HUES48 (cell line): ENCODE data around the gene USP8.
"Not testable (repeated sequence)": the region's sequence is repeated elsewhere in the genome, so short reads cannot be mapped to it uniquely, and the experiment has no call there.

Experiments used
- H3K27ac ChIP-seq: one replicate; pipeline ENCODE4 v1.7.0; 2013; ENCODE audit warnings: low read depth, low read length, inconsistent platforms
- H3K27me3 ChIP-seq: 2 replicates; pipeline ENCODE4 v1.6.1; 2013; ENCODE audit warnings: mild to moderate bottlenecking, low read length; ENCODE audit not compliant: control insufficient read depth, insufficient read depth
- H3K36me3 ChIP-seq: 2 replicates; pipeline ENCODE4 v1.6.1; 2013; ENCODE audit warnings: low read length; ENCODE audit not compliant: control insufficient read depth, insufficient read depth
- H3K4me1 ChIP-seq: 2 replicates; pipeline ENCODE4 v1.6.1; 2013; ENCODE audit warnings: mild to moderate bottlenecking, low read length; ENCODE audit not compliant: control insufficient read depth, insufficient read depth
- H3K4me3 ChIP-seq: 2 replicates; pipeline ENCODE4 v1.5.1; 2013; ENCODE audit warnings: mild to moderate bottlenecking, low read depth, low read length
- H3K9ac ChIP-seq: 2 replicates; pipeline ENCODE4 v1.6.1; 2013; ENCODE audit warnings: mild to moderate bottlenecking, low read depth, low read length, moderate library complexity
- H3K9me3 ChIP-seq: 2 replicates; pipeline ENCODE4 v1.6.1; 2013; ENCODE audit warnings: low read length; ENCODE audit not compliant: control insufficient read depth, insufficient read depth

Gene USP8

GRCh38 chr15:50414624-50415023 is 9.6 kb upstream of the USP8 start:
- H3K36me3 ChIP-seq = no peaks in the 10 kb centered on the region
- no peaks in the 10 kb centered on the region for H3K27me3 ChIP-seq
- H3K9ac ChIP-seq = no peak overlapping the region
- no peak overlapping the region for H3K4me3 ChIP-seq
- no peaks in the 10 kb centered on the region for H3K9me3 ChIP-seq
- no peaks in the 10 kb centered on the region for H3K4me1 ChIP-seq
- H3K27ac ChIP-seq = no peak overlapping the region

- Histone ChIP-seq H3K27me3 (no peaks in the 10 kb centered on the region), H3K4me3 (no peak overlapping the region), H3K36me3 (no peaks in the 10 kb centered on the region), H3K9me3 (no peaks in the 10 kb centered on the region), H3K9ac (no peak overlapping the region), H3K27ac (no peak overlapping the region), H3K4me1 (no peaks in the 10 kb centered on the region)
These were observed 8.3 kb upstream of the USP8 start for GRCh38 chr15:50415752-50416404.

GRCh38 chr15:50416890-50417289 is 7.3 kb upstream of the USP8 start:
- Histone ChIP-seq H3K27me3 (no peaks in the 10 kb centered on the region), H3K27ac (no peak overlapping the region), H3K4me3 (no peak overlapping the region), H3K36me3 (no peaks in the 10 kb centered on the region), H3K4me1 (no peaks in the 10 kb centered on the region), H3K9me3 (no peaks in the 10 kb centered on the region), H3K9ac (no peak overlapping the region)

- no peak overlapping the region for H3K27ac ChIP-seq
These were observed 6.1 kb upstream of the USP8 start for GRCh38 chr15:50418041-50418583.

GRCh38 chr15:50425219-50425618 is 1.0 kb downstream of the USP8 start:
- Histone ChIP-seq H3K27me3 (no peaks in the 10 kb centered on the region), H3K9ac (peak overlapping the region; percentile 88), H3K9me3 (no peaks in the 10 kb centered on the region), H3K4me3 (peak overlapping the region; percentile 92), H3K36me3 (0 out of 2 replicates have a peak, but pooled peaks cover 4% of the 10 kb centered on the region), H3K4me1 (peaks cover 5% of the 10 kb centered on the region; the same call in 1 of the 2 replicates), H3K27ac (no peak overlapping the region)

More at GRCh38 chr15:50418041-50418583, 6.1 kb upstream of the USP8 start:
- Histone ChIP-seq H3K9me3 (no peaks in the 10 kb centered on the region), H3K4me1 (no peaks in the 10 kb centered on the region), H3K4me3 (no peak overlapping the region), H3K36me3 (no peaks in the 10 kb centered on the region), H3K27me3 (no peaks in the 10 kb centered on the region), H3K9ac (no peak overlapping the region)

GRCh38 chr15:50425678-50426246 is 1.6 kb downstream of the USP8 start:
- H3K27me3 ChIP-seq, H3K4me1 ChIP-seq, H3K36me3 ChIP-seq, H3K27ac ChIP-seq, H3K9me3 ChIP-seq: not testable (repeated sequence)
- Histone ChIP-seq H3K9ac (0 out of 2 replicates have a peak overlapping the region, but pooled peaks have one; percentile 88), H3K4me3 (peak overlapping the region; percentile 92)

- Histone ChIP-seq H3K9ac (no peak overlapping the region), H3K27ac (no peak overlapping the region), H3K36me3 (peaks cover 4% of the 10 kb centered on the region; the same call in 1 of the 2 replicates), H3K9me3 (no peaks in the 10 kb centered on the region), H3K27me3 (no peaks in the 10 kb centered on the region), H3K4me3 (no peak overlapping the region), H3K4me1 (peaks cover 5% of the 10 kb centered on the region; the same call in 1 of the 2 replicates)
These were observed 2.2 kb downstream of the USP8 start for GRCh38 chr15:50426428-50426827.

GRCh38 chr15:50431204-50431603 is 7.0 kb downstream of the USP8 start:
- Histone ChIP-seq H3K27me3 (no peaks in the 10 kb centered on the region), H3K4me3 (no peak overlapping the region), H3K27ac (no peak overlapping the region), H3K4me1 (no peaks in the 10 kb centered on the region), H3K9ac (no peak overlapping the region), H3K9me3 (no peaks in the 10 kb centered on the region), H3K36me3 (peaks cover 13% of the 10 kb centered on the region)

- no peaks in the 10 kb centered on the region for H3K4me1 ChIP-seq
- H3K9ac ChIP-seq = no peak overlapping the region
- H3K9me3 ChIP-seq = no peaks in the 10 kb centered on the region
- no peaks in the 10 kb centered on the region for H3K27me3 ChIP-seq
- peaks cover 9% of the 10 kb centered on the region for H3K36me3 ChIP-seq
- no peak overlapping the region for H3K27ac ChIP-seq
- no peak overlapping the region for H3K4me3 ChIP-seq
These were observed 8.0 kb downstream of the USP8 start for GRCh38 chr15:50432230-50432629.

GRCh38 chr15:50435772-50436171 is 11.6 kb downstream of the USP8 start:
- no peaks in the 10 kb centered on the region for H3K4me1 ChIP-seq
- peaks cover 30% of the 10 kb centered on the region for H3K36me3 ChIP-seq
- H3K4me3 ChIP-seq = no peak overlapping the region
- no peak overlapping the region for H3K27ac ChIP-seq
- H3K9me3 ChIP-seq = no peaks in the 10 kb centered on the region
- no peaks in the 10 kb centered on the region for H3K27me3 ChIP-seq
- no peak overlapping the region for H3K9ac ChIP-seq

GRCh38 chr15:50438251-50438650 is 14.0 kb downstream of the USP8 start:
- Histone ChIP-seq H3K27me3 (no peaks in the 10 kb centered on the region), H3K4me1 (no peaks in the 10 kb centered on the region), H3K9ac (no peak overlapping the region), H3K4me3 (no peak overlapping the region), H3K27ac (no peak overlapping the region), H3K9me3 (no peaks in the 10 kb centered on the region), H3K36me3 (peaks cover 39% of the 10 kb centered on the region)
